MM.1S (cell line): ENCODE results near the gene ERICH3.

Experiments
- DNase-seq: peaks from one replicate; pipeline ENCODE4 v3.0.0-alpha.2; 2015
- H2AFZ ChIP-seq: fragments of 300-600 bp; sonication (generic); 2 replicates; pipeline ENCODE4 v1.6.0; 2016; ENCODE audit warnings: antibody characterized with exemption, low read length
- H3F3A ChIP-seq: fragments of 300-600 bp; sonication (generic); 2 replicates; pipeline ENCODE4 v1.6.1; 2016; ENCODE audit warnings: mild to moderate bottlenecking, antibody characterized with exemption, low read length, moderate library complexity, mixed read lengths; ENCODE audit not compliant: insufficient read depth
- H3K27ac ChIP-seq: fragments of 300-600 bp; sonication (generic); 2 replicates; pipeline ENCODE4 v1.5.1; 2016; ENCODE audit warnings: mild to moderate bottlenecking, low read length
- H3K27me3 ChIP-seq: fragments of 300-600 bp; sonication (generic); replicated peaks from 2 replicates; pipeline ENCODE4 v1.6.0; 2016; ENCODE audit warnings: low read length; ENCODE audit not compliant: insufficient read depth
- H3K36me3 ChIP-seq: fragments of 300-600 bp; sonication (generic); replicated peaks from 2 replicates; pipeline ENCODE4 v1.6.1; 2016; ENCODE audit warnings: mild to moderate bottlenecking, low read length, mixed read lengths; ENCODE audit not compliant: insufficient read depth
- H3K4me1 ChIP-seq: fragments of 300-600 bp; sonication (generic); 2 replicates; pipeline ENCODE4 v1.6.1; 2016; ENCODE audit warnings: low read length, mixed read lengths
- H3K4me2 ChIP-seq: fragments of 300-600 bp; sonication (generic); 2 replicates; pipeline ENCODE4 v1.6.0; 2016; ENCODE audit warnings: low read depth, low read length
- H3K4me3 ChIP-seq: fragments of 300-600 bp; sonication (generic); 2 replicates; pipeline ENCODE4 v1.5.1; 2016; ENCODE audit warnings: low read length, mixed read lengths
- H3K79me2 ChIP-seq: fragments of 300-600 bp; sonication (generic); 2 replicates; pipeline ENCODE4 v1.6.1; 2016; ENCODE audit warnings: mixed run types, low read length, mixed read lengths
- H3K9ac ChIP-seq: fragments of 300-600 bp; sonication (generic); 2 replicates; pipeline ENCODE4 v1.6.1; 2016; ENCODE audit warnings: low read length, mixed read lengths
- H3K9me2 ChIP-seq: fragments of 300-600 bp; sonication (generic); replicated peaks from 2 replicates; pipeline ENCODE4 v1.6.1; 2016; ENCODE audit warnings: mild to moderate bottlenecking, low read length, mixed read lengths; ENCODE audit not compliant: insufficient read depth
- H3K9me3 ChIP-seq: fragments of 300-600 bp; sonication (generic); replicated peaks from 2 replicates; pipeline ENCODE4 v1.6.1; 2016; ENCODE audit warnings: mild to moderate bottlenecking, low read length, mixed read lengths; ENCODE audit not compliant: insufficient read depth
- H4K20me1 ChIP-seq: fragments of 300-600 bp; sonication (generic); 2 replicates; pipeline ENCODE4 v1.6.1; 2016; ENCODE audit warnings: mild to moderate bottlenecking, low read length, moderate library complexity, mixed read lengths; ENCODE audit not compliant: insufficient read depth
- CTCF ChIP-seq: fragments of 300-600 bp; sonication (generic); IDR thresholded peaks from 2 replicates; pipeline ENCODE4 v1.5.1; 2016; ENCODE audit warnings: antibody characterized with exemption, low read length, mixed read lengths
- EZH2 ChIP-seq: fragments of 300-600 bp; sonication (generic); optimal IDR thresholded peaks from 2 replicates; pipeline ENCODE3; 2017; ENCODE audit warnings: low read depth, mild to moderate bottlenecking, antibody characterized with exemption, low read length, mixed read lengths
- EZH2phosphoT487 ChIP-seq: fragments of 300-600 bp; sonication (generic); IDR thresholded peaks from 2 replicates; pipeline ENCODE4 v1.6.1; 2018; ENCODE audit warnings: antibody characterized with exemption, low read length

Gene ERICH3

GRCh38 chr1:74587888-74588287 is 85.7 kb downstream of the ERICH3 start:
- TF ChIP-seq EZH2: no peak
- no peak for TF ChIP-seq EZH2phosphoT487
- TF ChIP-seq CTCF: no peak

GRCh38 chr1:74586253-74586897 is 87.2 kb downstream of the ERICH3 start:
- Histone ChIP-seq H3K4me1 (peaks cover 14% of the 10 kb centered on the region), H3K9me3 (no peaks in the 10 kb centered on the region), H4K20me1 (no peaks in the 10 kb centered on the region), H3K36me3 (no peaks in the 10 kb centered on the region), H2AFZ (no peak overlapping the region), H3K9ac (no peak overlapping the region), H3K27ac (no peak overlapping the region), H3K27me3 (no peaks in the 10 kb centered on the region), H3K79me2 (no peaks in the 10 kb centered on the region), H3K9me2 (no peaks in the 10 kb centered on the region), H3K4me3 (no peak overlapping the region), H3K4me2 (no peak overlapping the region), H3F3A (no peaks in the 10 kb centered on the region)
- no peak for DNase-seq
- TF ChIP-seq CTCF (no peak), EZH2phosphoT487 (no peak), EZH2 (no peak)

More at GRCh38 chr1:74587888-74588287, 85.7 kb downstream of the ERICH3 start:
- H3K36me3 ChIP-seq: no peaks in the 10 kb centered on the region
- no peak for DNase-seq
- no peaks in the 10 kb centered on the region for H3F3A ChIP-seq
- no peak overlapping the region for H3K27ac ChIP-seq
- H3K9me2 ChIP-seq: no peaks in the 10 kb centered on the region
- no peak overlapping the region for H3K4me3 ChIP-seq
- no peak overlapping the region for H3K9ac ChIP-seq
- H3K27me3 ChIP-seq: no peaks in the 10 kb centered on the region
- no peaks in the 10 kb centered on the region for H3K79me2 ChIP-seq
- no peak overlapping the region for H3K4me2 ChIP-seq
- peaks cover 12% of the 10 kb centered on the region for H3K4me1 ChIP-seq
- H4K20me1 ChIP-seq: no peaks in the 10 kb centered on the region
- H2AFZ ChIP-seq: no peak overlapping the region
- no peaks in the 10 kb centered on the region for H3K9me3 ChIP-seq

DNA sequence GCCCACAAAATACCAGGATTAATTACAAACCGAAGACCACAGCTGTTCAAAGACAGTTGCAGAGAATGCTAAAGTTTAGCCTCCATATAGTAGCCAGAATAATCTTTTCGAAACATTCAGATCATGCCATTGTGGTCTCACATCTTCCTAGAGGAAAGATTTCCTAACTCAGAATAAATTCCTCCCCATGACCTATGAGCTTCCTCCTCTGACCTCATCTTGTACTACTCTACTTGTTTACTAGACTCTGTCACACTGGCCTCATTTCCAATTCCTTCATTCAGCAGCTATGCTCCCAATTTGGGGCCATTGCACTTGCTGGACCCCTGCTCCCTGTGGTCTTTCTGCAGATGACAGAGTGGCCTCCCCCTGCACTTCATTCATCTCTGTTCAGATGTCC is 89.4 kb downstream of the ERICH3 start:
- Histone ChIP-seq H3K27ac (no peak overlapping the region), H3K79me2 (no peaks in the 10 kb centered on the region), H3K4me3 (no peak overlapping the region), H3F3A (peaks cover 6% of the 10 kb centered on the region), H3K9ac (no peak overlapping the region), H3K27me3 (no peaks in the 10 kb centered on the region), H3K4me2 (no peak overlapping the region), H3K4me1 (peaks cover 21% of the 10 kb centered on the region), H3K36me3 (no peaks in the 10 kb centered on the region), H3K9me2 (no peaks in the 10 kb centered on the region), H4K20me1 (no peaks in the 10 kb centered on the region), H3K9me3 (no peaks in the 10 kb centered on the region), H2AFZ (no peak overlapping the region)
- TF ChIP-seq CTCF (no peak), EZH2 (no peak), EZH2phosphoT487 (no peak)
- no peak for DNase-seq
